ENCODE data around the gene RGS7BP.

Gene RGS7BP

GRCh38 chr5:64644831-64645230 lies 139.0 kb downstream of the RGS7BP start:
- TF ChIP-seq, protein P1, sequence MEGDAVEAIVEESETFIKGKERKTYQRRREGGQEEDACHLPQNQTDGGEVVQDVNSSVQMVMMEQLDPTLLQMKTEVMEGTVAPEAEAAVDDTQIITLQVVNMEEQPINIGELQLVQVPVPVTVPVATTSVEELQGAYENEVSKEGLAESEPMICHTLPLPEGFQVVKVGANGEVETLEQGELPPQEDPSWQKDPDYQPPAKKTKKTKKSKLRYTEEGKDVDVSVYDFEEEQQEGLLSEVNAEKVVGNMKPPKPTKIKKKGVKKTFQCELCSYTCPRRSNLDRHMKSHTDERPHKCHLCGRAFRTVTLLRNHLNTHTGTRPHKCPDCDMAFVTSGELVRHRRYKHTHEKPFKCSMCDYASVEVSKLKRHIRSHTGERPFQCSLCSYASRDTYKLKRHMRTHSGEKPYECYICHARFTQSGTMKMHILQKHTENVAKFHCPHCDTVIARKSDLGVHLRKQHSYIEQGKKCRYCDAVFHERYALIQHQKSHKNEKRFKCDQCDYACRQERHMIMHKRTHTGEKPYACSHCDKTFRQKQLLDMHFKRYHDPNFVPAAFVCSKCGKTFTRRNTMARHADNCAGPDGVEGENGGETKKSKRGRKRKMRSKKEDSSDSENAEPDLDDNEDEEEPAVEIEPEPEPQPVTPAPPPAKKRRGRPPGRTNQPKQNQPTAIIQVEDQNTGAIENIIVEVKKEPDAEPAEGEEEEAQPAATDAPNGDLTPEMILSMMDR (IDR thresholded peaks at IDR 0.05; ENCODE audit: insufficient read depth, missing control alignments) = no peak
- FAIRE-seq (no peak), DNase-seq (ENCODE audit: insufficient read length, low spot score) (no peak)

DNA sequence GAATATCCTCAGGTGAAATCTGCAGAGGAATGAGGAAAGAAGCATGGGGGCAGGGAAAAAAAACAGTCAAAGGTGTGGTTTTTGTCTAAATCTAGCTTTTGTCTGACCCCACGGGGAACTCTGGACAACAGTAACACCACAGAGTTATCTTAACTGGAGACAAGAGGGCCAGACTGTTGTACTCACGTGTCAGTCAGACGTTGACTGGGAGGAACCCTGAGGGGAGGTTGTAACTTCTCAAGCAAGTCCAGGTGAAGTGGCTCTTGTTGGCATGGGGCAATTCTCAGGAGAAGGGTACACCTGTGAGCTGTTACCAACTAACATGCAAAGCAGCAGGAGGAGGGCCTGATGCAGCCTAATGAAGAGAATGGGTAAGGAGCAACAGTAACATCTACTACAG lies 140.4 kb downstream of the RGS7BP start:
- TF ChIP-seq, protein P1 (IDR thresholded peaks at IDR 0.05; ENCODE audit: insufficient read depth, missing control alignments) = no peak
- FAIRE-seq = no peak
- DNase-seq (ENCODE audit: insufficient read length, low spot score) = no peak

- FAIRE-seq (no peak), DNase-seq (ENCODE audit: insufficient read length, low spot score) (no peak)
- TF ChIP-seq, protein P1 (IDR thresholded peaks at IDR 0.05; ENCODE audit: insufficient read depth, missing control alignments) = no peak
Observed at GRCh38 chr5:64649512-64649911, 143.7 kb downstream of the RGS7BP start.

DNA sequence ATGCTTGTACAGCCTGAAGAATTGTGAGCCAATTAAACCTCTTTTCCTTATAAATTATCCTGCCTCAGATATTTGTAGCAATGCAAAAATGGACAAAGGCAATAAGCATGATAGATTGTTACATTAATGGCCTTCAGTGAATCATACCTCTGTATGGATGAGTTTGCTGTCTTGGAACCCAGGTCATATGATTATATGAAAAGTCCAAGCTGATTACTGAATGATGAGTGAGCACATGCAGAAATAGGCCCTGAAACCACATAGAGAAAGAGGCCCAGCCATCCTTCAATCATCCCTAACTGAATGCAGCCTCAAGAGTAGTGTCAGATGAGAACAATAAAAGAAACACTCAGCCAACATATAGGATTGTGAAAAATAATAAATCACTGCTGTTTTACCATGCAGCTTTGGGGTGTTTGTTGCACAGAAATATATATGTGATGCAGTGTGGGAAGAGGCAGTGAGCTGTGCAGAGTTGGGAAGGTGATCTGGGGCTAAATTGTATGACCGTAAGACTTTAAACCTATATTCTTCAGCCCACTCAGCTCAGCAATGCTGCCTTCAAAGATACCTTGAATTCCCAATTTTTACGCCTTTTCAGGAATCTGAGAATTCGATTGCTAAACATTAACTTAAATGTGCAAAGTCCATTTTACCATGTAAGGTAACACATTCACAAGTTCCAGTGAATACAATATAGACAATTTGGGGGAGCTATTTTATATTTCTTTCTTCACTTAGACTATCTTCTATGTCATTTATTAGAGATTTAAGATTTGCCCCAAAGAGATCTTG lies 148.1 kb downstream of the RGS7BP start:
- TF ChIP-seq, protein P1 (IDR thresholded peaks at IDR 0.05; ENCODE audit: insufficient read depth, missing control alignments) = no peak
- DNase-seq (ENCODE audit: insufficient read length, low spot score) = no peak
- no peak for FAIRE-seq

- no peak for DNase-seq (ENCODE audit: insufficient read length, low spot score)
- TF ChIP-seq, protein P1 (IDR thresholded peaks at IDR 0.05; ENCODE audit: insufficient read depth, missing control alignments) = no peak
- no peak for FAIRE-seq
Observed at GRCh38 chr5:64654561-64654938, 148.7 kb downstream of the RGS7BP start.

DNA sequence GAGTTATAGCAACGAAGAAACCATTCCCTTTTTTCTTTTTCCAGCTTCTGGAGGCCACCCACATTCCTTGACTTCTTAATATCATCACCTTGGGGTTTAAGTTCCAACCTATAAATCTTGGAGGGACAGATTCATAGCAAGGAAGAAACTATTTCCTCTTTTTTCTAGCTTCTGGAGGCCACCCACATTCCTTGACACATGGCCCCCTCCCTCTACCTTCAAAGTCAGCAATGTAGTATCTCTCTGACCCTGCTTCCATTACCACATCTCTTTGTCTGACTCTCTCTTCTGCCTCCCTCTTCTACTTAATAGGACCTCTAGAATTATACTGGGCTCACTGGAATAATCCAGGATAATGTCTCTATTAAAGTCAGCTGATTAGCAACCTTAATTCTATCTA lies 149.8 kb downstream of the RGS7BP start:
- FAIRE-seq (no peak), DNase-seq (ENCODE audit: insufficient read length, low spot score) (no peak)
- TF ChIP-seq, protein P1 (IDR thresholded peaks at IDR 0.05; ENCODE audit: insufficient read depth, missing control alignments) = no peak

DNA sequence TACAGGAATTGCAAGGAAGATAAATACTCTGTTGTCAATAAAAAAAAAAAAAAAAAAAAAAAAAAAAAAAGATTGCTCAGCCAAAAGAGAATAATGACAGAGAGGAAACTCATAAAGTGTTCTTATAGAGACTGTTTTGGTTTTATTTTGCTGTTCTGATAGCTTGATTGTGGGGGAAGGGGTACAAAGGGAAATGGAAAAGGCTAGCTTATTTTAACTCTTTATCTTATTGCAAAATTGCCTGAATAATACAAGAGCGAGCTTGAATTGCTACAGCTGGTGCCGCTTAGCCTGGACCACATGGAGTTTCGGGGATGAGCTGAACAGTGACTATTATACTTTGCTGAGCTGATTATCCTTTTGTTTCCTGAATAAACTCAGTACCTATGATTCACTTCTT lies 153.5 kb downstream of the RGS7BP start:
- no peak for FAIRE-seq
- no peak for DNase-seq (ENCODE audit: insufficient read length, low spot score)
- TF ChIP-seq, protein P1 (IDR thresholded peaks at IDR 0.05; ENCODE audit: insufficient read depth, missing control alignments) = no peak
